B cell (primary cell): ENCODE measurements around the gene PCDHGB6. TPM values are rescaled to one million over a fixed set of nuclear protein-coding genes. Genes with fewer than 3 reads are reported as not detected.

Experiments used
- ATAC-seq: fragments of 200-7000 bp; cut with Tn5 transposase; one replicate; pipeline ENCODE4 v1.10.0; 2021; ENCODE audit warnings: low read depth, mild to moderate bottlenecking, moderate number of reproducible peaks, moderate library complexity
- CTCF ChIA-PET: fragments of 350-600 bp; sonication (Branson Sonifier 250); formaldehyde crosslinking; loops from one replicate; lab custom pipeline; 2021; ENCODE audit warnings: antibody characterized with exemption, inconsistent platforms; lab: Charles Lee
- POLR2A ChIA-PET: fragments of 350-600 bp; sonication (Branson Sonifier 250); formaldehyde crosslinking; loops from one replicate; lab custom pipeline; 2021; ENCODE audit warnings: antibody characterized with exemption; lab: Charles Lee
- DNase-seq: peaks from one replicate; pipeline ENCODE4 v3.0.0; 2013
- H2AFZ ChIP-seq: 2 replicates; pipeline ENCODE4 v1.6.1; 2012; ENCODE audit warnings: mild to moderate bottlenecking, low read depth, low read length; ENCODE audit not compliant: insufficient read depth, poor library complexity, severe bottlenecking
- H3K27ac ChIP-seq, 2 donors: 1 replicate in 1 of 2; 2 replicates in 1 of 2; pipeline ENCODE4 v1.5.1; 2012 to 2013; ENCODE audit warnings: low read length in 2 of 2, mild to moderate bottlenecking in 2 of 2, moderate library complexity in 1 of 2
- H3K27me3 ChIP-seq, 4 experiments: fragments of 200-600 bp in 1 of 4; sonication (generic) in 1 of 4; replicated peaks in 1 of 4; 1 replicate in 2 of 4; 2 replicates in 2 of 4; pipeline versions ENCODE4 v1.6.1 to v1.7.0; 2013 to 2016; ENCODE audit warnings: low read length in 3 of 4, mild to moderate bottlenecking in 2 of 4, mixed read lengths in 1 of 4, moderate library complexity in 1 of 4; ENCODE audit not compliant: insufficient read depth in 4 of 4, control insufficient read depth in 3 of 4; ENCODE audit errors: control extremely low read depth in 1 of 4
- H3K36me3 ChIP-seq, 2 experiments: replicated peaks in 1 of 2; 1 replicate in 1 of 2; 2 replicates in 1 of 2; pipeline versions ENCODE4 v1.6.1 to v1.7.1; 2013; ENCODE audit warnings: low read length in 1 of 2; ENCODE audit not compliant: insufficient read depth in 2 of 2, control insufficient read depth in 1 of 2; ENCODE audit errors: control extremely low read depth in 1 of 2, extremely low read depth in 1 of 2
- H3K4me1 ChIP-seq, 2 donors: fragments of 200-600 bp in 1 of 2; sonication (generic) in 1 of 2; 1 replicate in 1 of 2; 2 replicates in 1 of 2; pipeline versions ENCODE4 v1.5.1 to v1.6.1; 2013 to 2017; ENCODE audit warnings: low read length in 2 of 2; ENCODE audit not compliant: control insufficient read depth in 2 of 2, insufficient read depth in 2 of 2
- H3K4me2 ChIP-seq: replicated peaks from 2 replicates; pipeline ENCODE3; 2012; ENCODE audit warnings: mild to moderate bottlenecking, low read depth, low read length; ENCODE audit not compliant: poor library complexity, severe bottlenecking
- H3K4me3 ChIP-seq, 5 experiments: fragments of 200-600 bp in 1 of 5; sonication (generic) in 1 of 5; 1 replicate in 3 of 5; 2 replicates in 2 of 5; pipeline versions ENCODE4 v1.5.1 to v1.7.0; 2011 to 2016; ENCODE audit warnings: low read length in 4 of 5, mild to moderate bottlenecking in 4 of 5, low read depth in 2 of 5, control low read depth in 1 of 5, moderate library complexity in 1 of 5; ENCODE audit not compliant: insufficient read depth in 1 of 5; ENCODE audit errors: control extremely low read depth in 1 of 5, extremely low read depth in 1 of 5
- H3K79me2 ChIP-seq: fragments of 200-600 bp; sonication (generic); one replicate; pipeline ENCODE4 v1.6.0; 2016; ENCODE audit warnings: low read length; ENCODE audit not compliant: control insufficient read depth, insufficient read depth
- H3K9ac ChIP-seq: fragments of 200-600 bp; sonication (generic); 2 replicates; pipeline ENCODE4 v1.6.1; 2017; ENCODE audit warnings: mild to moderate bottlenecking, low read length, moderate library complexity
- H3K9me3 ChIP-seq, 3 donors: one replicate each; pipeline versions ENCODE4 v1.6.1 to v1.7.1; 2013; ENCODE audit warnings: low read length in 2 of 3; ENCODE audit not compliant: control insufficient read depth in 2 of 3, insufficient read depth in 1 of 3; ENCODE audit errors: control extremely low read depth in 1 of 3
- H4K20me1 ChIP-seq: 2 replicates; pipeline ENCODE4 v1.6.0; 2012; ENCODE audit warnings: mild to moderate bottlenecking, low read length; ENCODE audit not compliant: insufficient read depth, control insufficient read depth, poor library complexity, severe bottlenecking
- H3K27ac Mint-ChIP-seq: one replicate; pipeline ENCODE4 v1.8.0; 2021; ENCODE audit warnings: mixed read lengths
- H3K27me3 Mint-ChIP-seq: one replicate; pipeline ENCODE4 v1.8.0; 2021; ENCODE audit warnings: mixed read lengths
- H3K4me1 Mint-ChIP-seq: one replicate; pipeline ENCODE4 v1.8.0; 2021; ENCODE audit warnings: mixed read lengths
- H3K4me3 Mint-ChIP-seq: one replicate; pipeline ENCODE4 v1.8.0; 2021; ENCODE audit warnings: mixed read lengths
- H3K9me3 Mint-ChIP-seq: one replicate; pipeline ENCODE4 v1.8.0; 2022; ENCODE audit warnings: mixed read lengths; ENCODE audit not compliant: insufficient read depth
- CTCF ChIP-seq: fragments of 200-600 bp; IDR thresholded peaks from one replicate; pipeline ENCODE4 v1.8.0; 2022; ENCODE audit warnings: antibody characterized with exemption, mild to moderate bottlenecking
- EZH2 ChIP-seq: IDR thresholded peaks from 2 replicates; pipeline ENCODE4 v1.6.1; 2012; ENCODE audit warnings: borderline replicate concordance, low read depth, mild to moderate bottlenecking, moderate library complexity, low read length; ENCODE audit not compliant: insufficient read depth, poor library complexity, severe bottlenecking
- WGBS: methylation state at CpG from one replicate; pipeline ENCODE4 v1.1.5; 2013; ENCODE audit warnings: missing lambda C conversion rate; ENCODE audit not compliant: insufficient coverage; 5-methylcytosine and 5-hydroxymethylcytosine counted together
- intact Hi-C: fragments of 100-400 bp; cut with micrococcal nuclease; formaldehyde crosslinking; loops from one replicate; pipeline ENCODE4 v1.10.0; 2022
- polyA plus RNA-seq: library from polyadenylated mRNA; depleted of rRNA; stranded (reverse); fragments of >200 nt; gene quantifications from 2 replicates; pipeline ENCODE4 v1.2.3, GENCODE V29; 2012
- total RNA-seq, 2 donors: library from RNA; stranded (reverse); fragments of 120-200 nt in 1 of 2; gene quantifications; 1 replicate in 1 of 2; 2 replicates in 1 of 2; pipeline versions ENCODE4 v1.2.3 to v1.2.4, GENCODE V29; 2013 to 2022

Gene PCDHGB6
- total and polyA plus RNA-seq, 2 donors (not counting 1 experiment from before 2014, with no cell fraction given): 0.33 to 2.1 TPM

DNA sequence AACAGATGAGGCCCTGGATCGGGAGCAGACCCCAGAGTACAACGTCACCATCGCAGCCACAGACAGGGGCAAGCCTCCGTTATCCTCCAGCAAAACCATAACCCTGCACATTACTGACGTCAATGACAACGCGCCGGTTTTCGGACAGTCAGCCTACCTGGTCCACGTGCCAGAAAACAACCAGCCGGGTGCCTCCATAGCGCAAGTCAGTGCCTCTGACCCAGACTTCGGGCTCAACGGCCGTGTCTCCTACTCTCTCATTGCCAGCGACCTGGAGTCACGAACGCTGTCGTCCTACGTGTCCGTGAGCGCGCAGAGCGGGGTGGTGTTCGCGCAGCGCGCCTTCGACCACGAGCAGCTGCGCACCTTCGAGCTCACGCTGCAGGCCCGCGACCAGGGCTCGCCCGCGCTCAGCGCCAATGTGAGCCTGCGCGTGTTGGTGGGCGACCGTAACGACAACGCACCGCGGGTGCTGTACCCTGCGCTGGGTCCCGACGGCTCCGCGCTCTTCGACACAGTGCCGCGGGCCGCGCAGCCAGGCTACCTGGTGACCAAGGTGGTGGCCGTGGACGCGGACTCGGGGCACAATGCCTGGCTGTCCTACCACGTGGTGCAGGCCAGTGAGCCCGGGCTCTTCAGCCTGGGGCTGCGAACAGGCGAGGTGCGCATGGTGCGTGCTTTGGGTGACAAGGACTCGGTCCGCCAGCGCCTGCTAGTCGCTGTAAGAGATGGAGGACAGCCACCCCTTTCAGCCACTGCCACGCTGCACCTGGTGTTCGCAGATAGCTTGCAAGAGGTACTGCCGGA lies 11.5 kb downstream of the PCDHGB6 start:
- H3K36me3 ChIP-seq: no peaks in the 10 kb centered on the region
- H3K27me3 Mint-ChIP-seq: peaks cover 62% of the 10 kb centered on the region
- intact Hi-C loops: loop anchor here (10.0 kb wide), 1 partner anchor 94 kb away; the partner anchor contains the start of gene TAF7
- H3K9me3 ChIP-seq: peaks cover 2 to 66% (median 54%) of the 10 kb centered on the region in 3 donors
- ATAC-seq: no peak
- peaks cover 19% of the 10 kb centered on the region for H3K4me1 Mint-ChIP-seq
- H3K27ac ChIP-seq: no peak overlapping the region
- H3K9me3 Mint-ChIP-seq: peaks cover 11% of the 10 kb centered on the region
- ChIA-PET POLR2A (no interaction called here), CTCF (interaction anchor here (2.5 to 3.4 kb wide), 5 partner anchors 12 to 145 kb away, joined by 14 to 30 read pairs (median 21); partner anchors contain the start of genes PCDHGA12 and PCDHGB3)
- no peak for DNase-seq
- H4K20me1 ChIP-seq: no peaks in the 10 kb centered on the region
- H3K4me3 ChIP-seq: no peak overlapping the region
- no peak overlapping the region for H3K4me2 ChIP-seq
- no peak overlapping the region for H3K9ac ChIP-seq
- H3K27ac Mint-ChIP-seq: peak overlapping the region; percentile 43
- peaks cover 10 to 14% of the 10 kb centered on the region in 2 donors for H3K4me1 ChIP-seq
- no peaks in the 10 kb centered on the region for H3K79me2 ChIP-seq
- H3K27me3 ChIP-seq: peaks cover 2 to 73% (median 61%) of the 10 kb centered on the region in 4 experiments
- H3K4me3 Mint-ChIP-seq: no peak overlapping the region
- no peak for TF ChIP-seq CTCF
- TF ChIP-seq EZH2: no peak
- WGBS: 54% methylated on average over 74 of the region's 74 CpGs
- no peak overlapping the region for H2AFZ ChIP-seq
